ENCODE data around the gene ERC2. TPM values are rescaled to one million over a fixed set of nuclear protein-coding genes. Genes with fewer than 3 reads are reported as not detected.

The ERC2 gene
- total RNA-seq, 2 donors from 2014 or later, result 16.1 to 22.8 TPM

DNA sequence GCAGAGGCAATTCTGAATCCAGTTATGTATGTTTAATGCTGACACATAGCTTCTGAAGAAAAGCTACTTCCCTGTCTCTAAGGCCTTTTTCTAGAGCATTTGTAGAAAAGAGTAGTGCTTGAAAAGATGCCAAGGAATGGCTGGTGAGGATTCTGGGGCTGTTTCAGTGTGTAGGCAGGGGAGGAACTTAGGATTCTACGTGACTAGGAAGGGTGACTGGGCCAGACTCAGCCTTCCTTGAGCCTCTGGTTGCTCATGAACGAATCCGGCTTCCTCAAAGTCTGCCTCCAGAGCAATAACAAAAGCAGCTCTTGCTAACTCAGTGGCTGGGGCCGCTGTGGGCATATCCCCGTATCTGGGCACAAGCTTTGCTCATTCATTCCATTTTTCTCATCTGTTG, 876.4 kb downstream of the ERC2 start:
- no peaks in the 10 kb centered on the region for H3K9me3 ChIP-seq (ENCODE audit: control insufficient read depth, low read length)
- 87 to 89% methylated on average over 5 of the region's 5 CpGs for WGBS, 2 experiments (ENCODE audit: insufficient coverage in 1 of 2, insufficient read length in 1 of 2)
- H3K9ac ChIP-seq (ENCODE audit: extremely low read depth, low read length, poor library complexity, severe bottlenecking), result no peak overlapping the region
- H3K4me3 ChIP-seq (ENCODE audit: low read length), result no peak overlapping the region
- TF ChIP-seq, protein P1, sequence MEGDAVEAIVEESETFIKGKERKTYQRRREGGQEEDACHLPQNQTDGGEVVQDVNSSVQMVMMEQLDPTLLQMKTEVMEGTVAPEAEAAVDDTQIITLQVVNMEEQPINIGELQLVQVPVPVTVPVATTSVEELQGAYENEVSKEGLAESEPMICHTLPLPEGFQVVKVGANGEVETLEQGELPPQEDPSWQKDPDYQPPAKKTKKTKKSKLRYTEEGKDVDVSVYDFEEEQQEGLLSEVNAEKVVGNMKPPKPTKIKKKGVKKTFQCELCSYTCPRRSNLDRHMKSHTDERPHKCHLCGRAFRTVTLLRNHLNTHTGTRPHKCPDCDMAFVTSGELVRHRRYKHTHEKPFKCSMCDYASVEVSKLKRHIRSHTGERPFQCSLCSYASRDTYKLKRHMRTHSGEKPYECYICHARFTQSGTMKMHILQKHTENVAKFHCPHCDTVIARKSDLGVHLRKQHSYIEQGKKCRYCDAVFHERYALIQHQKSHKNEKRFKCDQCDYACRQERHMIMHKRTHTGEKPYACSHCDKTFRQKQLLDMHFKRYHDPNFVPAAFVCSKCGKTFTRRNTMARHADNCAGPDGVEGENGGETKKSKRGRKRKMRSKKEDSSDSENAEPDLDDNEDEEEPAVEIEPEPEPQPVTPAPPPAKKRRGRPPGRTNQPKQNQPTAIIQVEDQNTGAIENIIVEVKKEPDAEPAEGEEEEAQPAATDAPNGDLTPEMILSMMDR (conservative IDR thresholded peaks at IDR 0.05), result no peak
- Mint-ChIP-seq H3K36me3 (ENCODE audit: low read depth) (no peaks in the 10 kb centered on the region), H3K9me3 (no peaks in the 10 kb centered on the region), H3K27me3 (ENCODE audit: insufficient read depth) (peaks cover 84% of the 10 kb centered on the region), H3K4me1 (peaks cover 17% of the 10 kb centered on the region), H3K4me3 (no peak overlapping the region), H3K27ac (no peak overlapping the region)
- no peak for DNase-seq
- H3K36me3 ChIP-seq (ENCODE audit: control insufficient read depth, insufficient read depth, low read length), result no peaks in the 10 kb centered on the region
- H3K27ac ChIP-seq (ENCODE audit: low read depth, low read length), result no peak overlapping the region
- H3K4me1 ChIP-seq (ENCODE audit: control insufficient read depth, insufficient read depth, low read length), result no peaks in the 10 kb centered on the region
- peaks cover 72% of the 10 kb centered on the region for H3K27me3 ChIP-seq (ENCODE audit: control insufficient read depth, insufficient read depth, low read length, poor library complexity, severe bottlenecking)

- Mint-ChIP-seq H3K36me3 (ENCODE audit: low read depth) (no peaks in the 10 kb centered on the region), H3K4me1 (peaks cover 20% of the 10 kb centered on the region), H3K4me3 (no peak overlapping the region), H3K27ac (no peak overlapping the region), H3K27me3 (ENCODE audit: insufficient read depth) (peaks cover 95% of the 10 kb centered on the region), H3K9me3 (no peaks in the 10 kb centered on the region)
- H3K4me1 ChIP-seq (ENCODE audit: control insufficient read depth, insufficient read depth, low read length), result no peaks in the 10 kb centered on the region
- H3K36me3 ChIP-seq (ENCODE audit: control insufficient read depth, insufficient read depth, low read length), result no peaks in the 10 kb centered on the region
- H3K4me3 ChIP-seq (ENCODE audit: low read length), result no peak overlapping the region
- H3K9me3 ChIP-seq (ENCODE audit: control insufficient read depth, low read length), result no peaks in the 10 kb centered on the region
- H3K27ac ChIP-seq (ENCODE audit: low read depth, low read length), result no peak overlapping the region
- H3K27me3 ChIP-seq (ENCODE audit: control insufficient read depth, insufficient read depth, low read length, poor library complexity, severe bottlenecking), result peaks cover 93% of the 10 kb centered on the region
- no peak overlapping the region for H3K9ac ChIP-seq (ENCODE audit: extremely low read depth, low read length, poor library complexity, severe bottlenecking)
- TF ChIP-seq, protein P1 (conservative IDR thresholded peaks at IDR 0.05), result no peak
- no peak for DNase-seq
- 87 to 88% methylated on average over 9 to 10 of the region's 10 CpGs for WGBS, 2 experiments (ENCODE audit: insufficient coverage in 1 of 2, insufficient read length in 1 of 2)
These were observed 880.0 kb downstream of the ERC2 start for GRCh38 chr3:55588146-55588765.

DNA sequence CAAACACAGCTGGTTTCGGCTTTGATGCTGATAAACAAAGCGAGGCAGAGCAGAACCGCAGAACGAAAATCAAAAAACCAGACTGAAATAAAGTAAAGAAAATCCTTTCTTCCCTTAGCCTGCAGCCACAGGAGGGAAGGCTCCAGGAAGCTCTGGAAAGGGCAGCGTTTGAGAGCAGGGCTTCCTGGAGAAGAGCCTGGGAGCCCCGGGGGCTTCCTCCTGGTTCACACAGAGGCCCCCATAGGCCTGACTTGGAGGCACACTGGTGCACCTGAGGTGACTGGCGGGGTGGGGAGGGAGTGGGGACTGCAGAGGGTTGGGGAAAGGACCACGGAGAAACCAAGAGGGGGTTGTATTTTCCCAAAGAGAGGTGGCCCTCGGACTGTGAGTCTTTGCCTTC, 882.4 kb downstream of the ERC2 start:
- Mint-ChIP-seq H3K4me3 (no peak overlapping the region), H3K4me1 (peaks cover 12% of the 10 kb centered on the region), H3K9me3 (no peaks in the 10 kb centered on the region), H3K27ac (no peak overlapping the region), H3K36me3 (ENCODE audit: low read depth) (no peaks in the 10 kb centered on the region), H3K27me3 (ENCODE audit: insufficient read depth) (peaks cover 94% of the 10 kb centered on the region)
- WGBS, 2 experiments (ENCODE audit: insufficient coverage in 1 of 2, insufficient read length in 1 of 2), result 60 to 100% methylated on average over 1 to 9 of the region's 9 CpGs
- Histone ChIP-seq H3K36me3 (ENCODE audit: control insufficient read depth, insufficient read depth, low read length) (no peaks in the 10 kb centered on the region), H3K27me3 (ENCODE audit: control insufficient read depth, insufficient read depth, low read length, poor library complexity, severe bottlenecking) (peaks cover 91% of the 10 kb centered on the region), H3K27ac (ENCODE audit: low read depth, low read length) (no peak overlapping the region), H3K4me1 (ENCODE audit: control insufficient read depth, insufficient read depth, low read length) (no peaks in the 10 kb centered on the region), H3K4me3 (ENCODE audit: low read length) (no peak overlapping the region), H3K9me3 (ENCODE audit: control insufficient read depth, low read length) (no peaks in the 10 kb centered on the region), H3K9ac (ENCODE audit: extremely low read depth, low read length, poor library complexity, severe bottlenecking) (no peak overlapping the region)
- TF ChIP-seq, protein P1 (conservative IDR thresholded peaks at IDR 0.05), result no peak
- no peak for DNase-seq
